ENCODE measurements around the gene MRPL55.

DNA sequence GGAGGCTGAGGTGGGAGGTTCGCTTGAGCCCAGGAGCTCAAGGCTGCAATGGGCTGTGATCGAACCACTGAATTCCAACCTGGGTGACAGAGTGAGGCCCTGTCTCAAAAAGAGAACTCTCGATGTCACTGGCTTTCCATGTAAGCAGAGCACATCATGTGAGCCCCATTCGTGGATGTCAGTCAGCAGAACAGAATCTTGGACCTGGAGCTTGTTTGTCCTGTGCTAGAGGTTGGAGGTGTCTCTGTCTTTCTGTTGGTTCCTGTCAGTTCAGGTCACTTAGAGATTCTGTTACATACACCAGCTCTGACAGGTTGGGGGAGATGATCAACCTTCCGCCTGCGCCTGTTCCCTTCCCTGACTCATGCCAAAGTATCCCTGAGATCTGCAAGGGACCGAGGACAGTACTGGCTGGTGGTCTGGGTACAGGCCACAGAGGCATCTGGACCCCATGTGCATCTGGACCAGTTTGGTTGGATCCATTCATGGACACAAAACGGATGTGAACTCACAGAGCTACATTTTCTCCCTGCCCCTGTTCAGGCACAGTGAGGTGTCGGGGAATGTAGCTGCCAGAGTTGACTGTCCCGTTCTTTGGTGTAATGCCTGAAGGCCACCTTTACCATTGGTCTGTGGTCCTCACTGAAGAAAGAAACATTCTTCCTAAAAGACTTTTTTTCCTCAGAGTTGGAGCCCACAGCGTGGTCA lies 16.6 kb downstream of the MRPL55 start:
- TF ChIP-seq, protein P1, sequence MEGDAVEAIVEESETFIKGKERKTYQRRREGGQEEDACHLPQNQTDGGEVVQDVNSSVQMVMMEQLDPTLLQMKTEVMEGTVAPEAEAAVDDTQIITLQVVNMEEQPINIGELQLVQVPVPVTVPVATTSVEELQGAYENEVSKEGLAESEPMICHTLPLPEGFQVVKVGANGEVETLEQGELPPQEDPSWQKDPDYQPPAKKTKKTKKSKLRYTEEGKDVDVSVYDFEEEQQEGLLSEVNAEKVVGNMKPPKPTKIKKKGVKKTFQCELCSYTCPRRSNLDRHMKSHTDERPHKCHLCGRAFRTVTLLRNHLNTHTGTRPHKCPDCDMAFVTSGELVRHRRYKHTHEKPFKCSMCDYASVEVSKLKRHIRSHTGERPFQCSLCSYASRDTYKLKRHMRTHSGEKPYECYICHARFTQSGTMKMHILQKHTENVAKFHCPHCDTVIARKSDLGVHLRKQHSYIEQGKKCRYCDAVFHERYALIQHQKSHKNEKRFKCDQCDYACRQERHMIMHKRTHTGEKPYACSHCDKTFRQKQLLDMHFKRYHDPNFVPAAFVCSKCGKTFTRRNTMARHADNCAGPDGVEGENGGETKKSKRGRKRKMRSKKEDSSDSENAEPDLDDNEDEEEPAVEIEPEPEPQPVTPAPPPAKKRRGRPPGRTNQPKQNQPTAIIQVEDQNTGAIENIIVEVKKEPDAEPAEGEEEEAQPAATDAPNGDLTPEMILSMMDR (conservative IDR thresholded peaks at IDR 0.05; ENCODE audit: low read depth, low read length), result no peak
- TF ChIP-seq EZH2 (IDR thresholded peaks at IDR 0.05; ENCODE audit: low read length, unreplicated experiment) (no peak), EZH2phosphoT487 (IDR thresholded peaks at IDR 0.05; ENCODE audit: borderline replicate concordance, low read length) (no peak)
